Measurements from ENCODE around the gene PRKAG2. TPM values are rescaled to one million over a fixed set of nuclear protein-coding genes. Genes with fewer than 3 reads are reported as not detected.

Gene PRKAG2
- total and polyA plus RNA-seq, 2 of the 8 experiments (the other 6 are each of a cell fraction or from before 2014, with no cell fraction given): 7.5 to 18.1 TPM

DNA sequence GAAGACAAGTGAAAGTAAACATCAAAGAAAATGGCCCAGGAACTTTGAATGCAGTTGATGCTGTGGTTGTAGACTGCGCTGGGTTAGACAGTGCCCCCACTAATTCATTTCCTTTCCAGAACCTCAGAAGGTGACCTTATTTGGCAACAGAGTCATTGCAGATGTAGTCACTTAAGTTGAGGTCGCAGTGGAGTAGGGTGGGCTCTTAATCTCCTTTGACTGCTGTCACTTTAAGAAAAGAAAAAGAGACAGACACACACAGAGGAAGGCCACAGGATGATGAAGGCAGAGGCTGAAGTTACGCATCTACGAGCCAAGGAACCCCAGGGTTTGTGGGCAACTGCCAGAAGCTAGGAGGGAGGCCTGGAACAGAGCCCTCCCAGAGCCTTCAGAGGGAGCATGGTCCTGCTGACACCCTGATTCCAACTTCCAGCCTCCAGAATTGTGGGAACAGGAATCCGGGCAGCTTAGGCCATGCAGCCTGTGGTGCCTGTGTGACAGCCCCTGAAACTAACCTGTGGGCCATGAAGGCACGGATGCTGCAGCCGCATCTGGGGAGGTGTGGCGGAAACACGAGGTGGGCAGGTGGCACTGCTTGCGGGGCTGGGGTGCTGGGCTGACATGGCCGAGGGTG is 107.6 kb downstream of the PRKAG2 start:
- Histone ChIP-seq H4K8ac (ENCODE audit: extremely low read depth, insufficient read depth, low read length) (no peak overlapping the region), H3K4me2 (ENCODE audit: insufficient read depth in 1 of 2, low read depth in 2 of 2, low read length in 2 of 2) (no peak overlapping the region), H3K27me3 (replicated peaks in 1 of 4; ENCODE audit: control insufficient read depth in 3 of 4, extremely low read depth in 1 of 4, insufficient read depth in 3 of 4, low read length in 3 of 4) (0 out of 7 replicates have a peak, but pooled peaks cover 0 to 1% (median 0%) of the 10 kb centered on the region in 4 experiments), H2BK5ac (ENCODE audit: low read depth, low read length) (no peak overlapping the region), H2AFZ (ENCODE audit: low read length) (no peak overlapping the region; the same call in 1 of the 2 replicates), H2BK20ac (ENCODE audit: low read length) (no peak overlapping the region), H3K4ac (replicated peaks; ENCODE audit: insufficient read length, low read depth, low read length) (no peak overlapping the region), H4K5ac (ENCODE audit: insufficient read length, low read depth, low read length) (no peak overlapping the region), H2BK12ac (ENCODE audit: low read depth, low read length) (no peak overlapping the region), H3K79me2 (ENCODE audit: control insufficient read depth in 1 of 2, insufficient read depth in 2 of 2, low read length in 2 of 2) (no peaks in the 10 kb centered on the region), H2AK5ac (ENCODE audit: low read depth, low read length) (no peak overlapping the region), H3K18ac (ENCODE audit: extremely low read depth, low read length) (no peak overlapping the region; the same call in 1 of the 2 replicates), H3K4me3 (ENCODE audit: extremely low read depth in 1 of 4, insufficient read depth in 2 of 4, low read depth in 3 of 4, low read length in 4 of 4) (no peak overlapping the region), H4K20me1 (replicated peaks in 1 of 2; ENCODE audit: control insufficient read depth in 1 of 2, insufficient read depth in 2 of 2, low read length in 2 of 2) (no peaks in the 10 kb centered on the region), H2BK15ac (ENCODE audit: low read length) (no peak overlapping the region), H4K91ac (replicated peaks; ENCODE audit: insufficient read length, low read length) (no peak overlapping the region), H3K23ac (ENCODE audit: insufficient read length) (no peak overlapping the region), H3K9ac (replicated peaks in 1 of 4; ENCODE audit: extremely low read depth in 1 of 4, low read depth in 3 of 4, low read length in 3 of 4) (no peak overlapping the region), H3K14ac (ENCODE audit: insufficient read length) (no peak overlapping the region), H3K56ac (replicated peaks; ENCODE audit: insufficient read length, low read depth, low read length) (no peak overlapping the region), H2BK120ac (replicated peaks; ENCODE audit: low read depth, low read length) (no peak overlapping the region), H3K4me1 (replicated peaks in 1 of 4; ENCODE audit: control insufficient read depth in 3 of 4, insufficient read depth in 4 of 4, low read length in 3 of 4) (peaks cover 0 to 4% (median 0%) of the 10 kb centered on the region in 4 experiments; a peak in 1 of 7 replicates), H3K36me3 (ENCODE audit: control insufficient read depth in 2 of 4, insufficient read depth in 4 of 4, low read length in 3 of 4) (no peaks in the 10 kb centered on the region), H3K23me2 (ENCODE audit: low read depth, low read length) (no peaks in the 10 kb centered on the region), H3K27ac (ENCODE audit: low read depth, low read length) (no peak overlapping the region), H3K79me1 (ENCODE audit: low read depth, low read length) (no peaks in the 10 kb centered on the region), H3K9me3 (ENCODE audit: insufficient read depth in 2 of 2, low read depth in 1 of 2, low read length in 1 of 2) (no peaks in the 10 kb centered on the region)
- ChIA-PET POLR2A (ENCODE audit: partially characterized antibody) (no interaction called here), CTCF (ENCODE audit: partially characterized antibody) (interaction anchor here (0.7 to 2.9 kb wide), 4 partner anchors 9 to 157 kb away, joined by 3 to 14 read pairs (median 8); no protein-coding TSS in a partner anchor)
- FAIRE-seq: no peak
- 95% methylated on average over 11 of the region's 11 CpGs; no CpG with 5 or more reads in 1 of the 2 experiments for WGBS, 2 experiments (ENCODE audit: extremely low coverage in 1 of 2, insufficient coverage in 1 of 2, insufficient read length in 1 of 2, insufficient replicate concordance in 2 of 2, low coverage in 1 of 2, low lambda C conversion rate in 2 of 2, missing lambda C conversion rate in 1 of 2)
- DNase-seq (ENCODE audit: low read depth in 1 of 2, low spot score in 2 of 2): no peak
- TF ChIP-seq GTF2F1 (IDR thresholded peaks at IDR 0.05; ENCODE audit: borderline replicate concordance, low read depth, low read length): no peak
- TF ChIP-seq NANOG (IDR thresholded peaks at IDR 0.05; ENCODE audit: insufficient read depth, low read depth, low read length, poor library complexity, severe bottlenecking): no peak
- TF ChIP-seq HDAC2 (IDR thresholded peaks at IDR 0.05; ENCODE audit: borderline replicate concordance in 1 of 2, low read depth in 2 of 2, low read length in 2 of 2): no peak
- TF ChIP-seq CREB1 (IDR thresholded peaks at IDR 0.05): no peak
- TF ChIP-seq SIX5 (IDR thresholded peaks at IDR 0.05; ENCODE audit: low read depth, low read length): no peak
- no peak for TF ChIP-seq BRCA1 (IDR thresholded peaks at IDR 0.05; ENCODE audit: low read depth, low read length)
- TF ChIP-seq BACH1 (IDR thresholded peaks at IDR 0.05; ENCODE audit: low read length): no peak
- TF ChIP-seq, protein P1, sequence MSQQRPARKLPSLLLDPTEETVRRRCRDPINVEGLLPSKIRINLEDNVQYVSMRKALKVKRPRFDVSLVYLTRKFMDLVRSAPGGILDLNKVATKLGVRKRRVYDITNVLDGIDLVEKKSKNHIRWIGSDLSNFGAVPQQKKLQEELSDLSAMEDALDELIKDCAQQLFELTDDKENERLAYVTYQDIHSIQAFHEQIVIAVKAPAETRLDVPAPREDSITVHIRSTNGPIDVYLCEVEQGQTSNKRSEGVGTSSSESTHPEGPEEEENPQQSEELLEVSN (IDR thresholded peaks at IDR 0.05): no peak
- no peak for TF ChIP-seq NRF1 (IDR thresholded peaks at IDR 0.05; ENCODE audit: low read depth, low read length)

Measured in H1 (cell line).